Panc1 (cell line): ENCODE measurements around the gene MFSD8.

Experiments
- POLR2AphosphoS5 ChIP-seq: IDR thresholded peaks from 2 replicates; pipeline ENCODE4 v1.6.1; 2012; ENCODE audit warnings: mild to moderate bottlenecking, low read depth, low read length, moderate library complexity
- SIN3A ChIP-seq: IDR thresholded peaks from 2 replicates; pipeline ENCODE4 v1.6.1; 2012; ENCODE audit warnings: low read depth, mild to moderate bottlenecking, low read length, moderate library complexity, borderline replicate concordance; ENCODE audit not compliant: insufficient read depth
- TCF7L2 ChIP-seq: IDR thresholded peaks from 2 replicates; pipeline ENCODE4 v1.6.1; 2011; ENCODE audit warnings: mild to moderate bottlenecking, low read depth, low read length, inconsistent platforms
- TF ChIP-seq, protein P1 (sequence below): fragments of 450-650 bp; IDR thresholded peaks from 2 replicates; pipeline ENCODE4 v1.5.1; 2017; ENCODE audit warnings: mild to moderate bottlenecking
- TF ChIP-seq, protein P2 (sequence below), 2 experiments: IDR thresholded peaks; 2 replicates each; pipeline ENCODE4 v1.6.1; 2011 to 2012; ENCODE audit warnings: low read depth in 2 of 2, control low read depth in 1 of 2, low read length in 1 of 2, mild to moderate bottlenecking in 1 of 2, moderate library complexity in 1 of 2; ENCODE audit not compliant: insufficient read depth in 1 of 2

DNA sequence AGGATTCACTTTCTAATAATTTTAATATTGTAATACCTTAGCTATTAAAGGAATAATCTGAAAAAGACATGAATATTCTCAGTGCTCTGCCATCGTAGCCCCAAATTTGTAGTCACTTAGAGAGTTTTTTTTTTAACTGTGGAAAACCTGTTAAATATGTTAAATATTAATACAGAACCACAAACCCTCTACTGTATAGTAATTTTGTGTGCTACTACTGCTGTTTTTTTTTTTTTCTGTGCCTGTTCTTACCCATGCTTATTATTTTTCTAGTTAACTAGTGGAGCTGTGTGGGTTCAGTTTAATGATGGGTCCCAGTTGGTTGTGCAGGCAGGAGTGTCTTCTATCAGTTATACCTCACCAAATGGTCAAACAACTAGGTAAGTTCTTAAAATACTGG lies 68.4 kb downstream of the MFSD8 start:
- TF ChIP-seq, protein P1, sequence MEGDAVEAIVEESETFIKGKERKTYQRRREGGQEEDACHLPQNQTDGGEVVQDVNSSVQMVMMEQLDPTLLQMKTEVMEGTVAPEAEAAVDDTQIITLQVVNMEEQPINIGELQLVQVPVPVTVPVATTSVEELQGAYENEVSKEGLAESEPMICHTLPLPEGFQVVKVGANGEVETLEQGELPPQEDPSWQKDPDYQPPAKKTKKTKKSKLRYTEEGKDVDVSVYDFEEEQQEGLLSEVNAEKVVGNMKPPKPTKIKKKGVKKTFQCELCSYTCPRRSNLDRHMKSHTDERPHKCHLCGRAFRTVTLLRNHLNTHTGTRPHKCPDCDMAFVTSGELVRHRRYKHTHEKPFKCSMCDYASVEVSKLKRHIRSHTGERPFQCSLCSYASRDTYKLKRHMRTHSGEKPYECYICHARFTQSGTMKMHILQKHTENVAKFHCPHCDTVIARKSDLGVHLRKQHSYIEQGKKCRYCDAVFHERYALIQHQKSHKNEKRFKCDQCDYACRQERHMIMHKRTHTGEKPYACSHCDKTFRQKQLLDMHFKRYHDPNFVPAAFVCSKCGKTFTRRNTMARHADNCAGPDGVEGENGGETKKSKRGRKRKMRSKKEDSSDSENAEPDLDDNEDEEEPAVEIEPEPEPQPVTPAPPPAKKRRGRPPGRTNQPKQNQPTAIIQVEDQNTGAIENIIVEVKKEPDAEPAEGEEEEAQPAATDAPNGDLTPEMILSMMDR = no peak
- TF ChIP-seq POLR2AphosphoS5 = no peak
- no peak for TF ChIP-seq SIN3A
- TF ChIP-seq, protein P2, sequence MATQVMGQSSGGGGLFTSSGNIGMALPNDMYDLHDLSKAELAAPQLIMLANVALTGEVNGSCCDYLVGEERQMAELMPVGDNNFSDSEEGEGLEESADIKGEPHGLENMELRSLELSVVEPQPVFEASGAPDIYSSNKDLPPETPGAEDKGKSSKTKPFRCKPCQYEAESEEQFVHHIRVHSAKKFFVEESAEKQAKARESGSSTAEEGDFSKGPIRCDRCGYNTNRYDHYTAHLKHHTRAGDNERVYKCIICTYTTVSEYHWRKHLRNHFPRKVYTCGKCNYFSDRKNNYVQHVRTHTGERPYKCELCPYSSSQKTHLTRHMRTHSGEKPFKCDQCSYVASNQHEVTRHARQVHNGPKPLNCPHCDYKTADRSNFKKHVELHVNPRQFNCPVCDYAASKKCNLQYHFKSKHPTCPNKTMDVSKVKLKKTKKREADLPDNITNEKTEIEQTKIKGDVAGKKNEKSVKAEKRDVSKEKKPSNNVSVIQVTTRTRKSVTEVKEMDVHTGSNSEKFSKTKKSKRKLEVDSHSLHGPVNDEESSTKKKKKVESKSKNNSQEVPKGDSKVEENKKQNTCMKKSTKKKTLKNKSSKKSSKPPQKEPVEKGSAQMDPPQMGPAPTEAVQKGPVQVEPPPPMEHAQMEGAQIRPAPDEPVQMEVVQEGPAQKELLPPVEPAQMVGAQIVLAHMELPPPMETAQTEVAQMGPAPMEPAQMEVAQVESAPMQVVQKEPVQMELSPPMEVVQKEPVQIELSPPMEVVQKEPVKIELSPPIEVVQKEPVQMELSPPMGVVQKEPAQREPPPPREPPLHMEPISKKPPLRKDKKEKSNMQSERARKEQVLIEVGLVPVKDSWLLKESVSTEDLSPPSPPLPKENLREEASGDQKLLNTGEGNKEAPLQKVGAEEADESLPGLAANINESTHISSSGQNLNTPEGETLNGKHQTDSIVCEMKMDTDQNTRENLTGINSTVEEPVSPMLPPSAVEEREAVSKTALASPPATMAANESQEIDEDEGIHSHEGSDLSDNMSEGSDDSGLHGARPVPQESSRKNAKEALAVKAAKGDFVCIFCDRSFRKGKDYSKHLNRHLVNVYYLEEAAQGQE (IDR thresholded peaks at IDR 0.05; ENCODE audit: insufficient read depth in 1 of 2, low read depth in 2 of 2, low read length in 1 of 2) = no peak
- no peak for TF ChIP-seq TCF7L2
